ENCODE results near the gene RPAIN.

The RPAIN gene, protein sequence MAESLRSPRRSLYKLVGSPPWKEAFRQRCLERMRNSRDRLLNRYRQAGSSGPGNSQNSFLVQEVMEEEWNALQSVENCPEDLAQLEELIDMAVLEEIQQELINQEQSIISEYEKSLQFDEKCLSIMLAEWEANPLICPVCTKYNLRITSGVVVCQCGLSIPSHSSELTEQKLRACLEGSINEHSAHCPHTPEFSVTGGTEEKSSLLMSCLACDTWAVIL

DNA sequence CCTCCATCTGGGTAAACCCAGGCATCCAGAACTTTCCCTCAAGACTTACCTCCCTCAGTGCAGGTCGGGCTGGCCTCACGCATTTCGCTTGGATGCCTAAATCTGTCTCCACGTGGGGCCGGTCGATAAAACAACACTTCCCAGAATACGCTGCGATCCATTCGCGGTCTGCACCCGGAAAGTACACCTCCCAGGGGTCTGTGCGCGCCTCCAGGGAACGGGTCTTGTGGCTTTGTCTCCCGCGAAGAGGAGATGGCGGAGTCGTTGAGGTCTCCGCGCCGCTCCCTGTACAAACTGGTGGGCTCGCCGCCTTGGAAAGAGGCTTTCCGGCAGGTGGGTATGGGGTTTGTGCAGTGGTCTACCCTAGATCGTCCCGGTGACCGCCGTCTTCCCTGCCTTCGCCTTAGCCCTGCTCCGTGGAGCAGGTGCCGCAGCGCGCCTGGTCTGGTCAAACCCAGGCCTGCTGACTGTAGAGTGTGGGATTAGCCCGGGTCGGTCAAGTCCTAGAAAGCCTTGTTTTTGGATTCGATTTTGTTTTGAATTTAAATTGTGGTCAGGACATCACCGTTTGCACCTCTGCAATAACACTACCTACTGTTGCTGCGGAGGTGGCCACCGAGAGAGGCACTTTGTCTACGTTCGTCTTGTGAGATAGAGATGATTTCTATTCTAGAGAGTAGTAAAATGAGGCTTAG is at the start of gene RPAIN:
RPAIN (plus strand) TSS at position 224 of the 695 bp plus-strand sequence; CDS start at position 253, 29 bp downstream.
- DNase-seq, result peak; percentile 77

DNA sequence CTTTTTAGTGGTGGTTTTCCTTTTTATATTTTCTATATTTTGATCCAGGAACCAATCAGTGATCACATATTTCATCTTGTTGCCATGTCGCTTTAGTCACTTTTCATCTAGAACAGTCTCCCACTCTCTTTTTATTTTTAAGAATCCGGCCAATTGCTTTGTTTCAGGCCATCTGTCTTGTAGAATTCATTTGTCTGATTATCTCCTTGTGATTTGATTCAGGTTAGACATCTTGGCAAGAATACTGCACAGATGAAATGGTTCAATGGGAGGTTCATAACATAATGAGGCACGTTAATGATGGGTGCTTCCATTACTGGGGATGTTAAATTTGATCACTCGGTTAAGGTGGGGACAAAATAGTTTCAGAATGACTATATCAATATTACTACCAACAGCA is 49.6 kb upstream of the RPAIN start:
- DNase-seq, result no peak

DNA sequence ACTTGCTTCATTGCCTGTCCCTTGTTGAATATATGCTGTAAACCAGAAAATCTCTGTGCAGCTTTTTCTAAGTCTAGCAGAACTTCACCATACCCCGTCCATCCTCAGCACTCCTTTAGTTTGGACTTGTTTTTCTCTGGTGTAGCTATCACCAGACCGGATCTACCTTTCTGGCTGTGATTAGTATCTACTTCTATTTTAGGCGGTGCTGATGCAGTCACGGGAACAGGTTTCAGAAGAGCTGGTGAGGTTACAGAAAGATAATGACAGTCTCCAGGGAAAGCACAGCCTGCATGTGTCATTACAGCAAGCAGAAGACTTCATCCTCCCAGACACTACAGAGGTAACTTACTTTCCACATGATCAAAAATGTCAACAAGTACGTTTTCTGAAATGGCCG is 46.9 kb upstream of the RPAIN start:
- DNase-seq, result no peak

DNA sequence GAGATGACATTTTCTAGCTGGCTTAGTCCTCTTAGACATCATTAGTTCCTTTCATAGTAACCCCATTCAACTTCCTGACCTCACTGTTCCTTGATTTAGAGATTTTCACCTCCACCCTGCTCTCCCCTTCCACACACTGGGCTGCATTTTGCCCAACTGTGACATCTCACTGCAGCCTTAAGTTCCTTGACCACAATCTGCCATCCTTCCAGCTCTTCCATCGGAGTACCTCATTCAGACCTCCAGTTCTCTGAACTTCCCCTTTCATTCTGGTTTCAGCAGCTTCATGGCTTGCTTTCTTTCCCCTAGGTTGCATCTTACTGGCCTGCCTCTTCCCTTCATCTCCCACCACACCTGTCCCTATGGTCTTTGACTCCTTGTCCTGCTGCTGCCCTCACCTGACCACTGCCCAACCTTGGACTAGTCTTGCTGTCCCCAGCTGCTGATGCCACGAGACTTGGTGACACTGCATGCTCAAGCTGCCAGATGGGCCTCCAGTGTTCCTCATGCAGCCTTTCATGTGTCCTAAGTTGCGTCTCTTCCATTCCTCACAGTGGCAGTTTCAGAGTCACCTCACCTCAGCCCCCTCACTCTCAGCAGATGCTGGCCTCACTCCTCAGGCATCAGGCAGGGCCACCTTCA is 41.3 kb upstream of the RPAIN start:
- DNase-seq, result no peak

DNA sequence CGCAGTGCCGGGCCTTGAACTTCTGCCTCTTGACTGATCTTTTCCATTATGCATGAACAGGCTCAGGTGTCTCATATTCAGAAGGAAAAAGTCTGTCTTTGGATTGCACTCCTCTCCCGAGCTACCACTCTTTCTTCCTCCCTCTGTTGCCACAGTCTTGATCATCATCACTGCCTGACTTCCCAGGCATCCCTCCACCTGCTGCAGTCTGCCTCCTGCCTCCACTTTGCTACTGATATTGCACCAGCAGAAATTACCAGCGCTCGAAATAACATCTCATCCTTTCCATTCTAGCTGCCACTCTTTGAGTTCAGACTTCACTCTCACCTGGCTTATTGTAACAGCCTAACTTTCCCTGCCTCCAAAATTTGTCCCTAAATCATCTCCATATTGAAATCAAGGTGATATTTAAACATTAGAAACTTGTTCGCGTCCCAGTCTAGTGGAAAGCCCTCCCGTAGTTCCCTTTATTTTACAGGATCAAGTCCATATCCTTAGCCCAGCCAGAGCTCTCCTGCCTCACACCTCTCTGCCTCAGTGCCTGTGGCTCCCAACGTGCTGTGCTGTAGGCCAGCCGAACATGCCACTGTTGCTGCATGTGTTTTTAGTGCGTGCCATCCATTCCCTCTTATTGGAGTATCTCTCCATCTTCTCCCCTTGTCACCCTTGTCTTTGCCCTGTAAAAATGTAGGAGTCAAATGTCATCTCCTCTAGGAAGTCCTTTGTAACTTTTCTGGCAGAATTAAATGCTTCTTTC is 40.5 kb upstream of the RPAIN start:
- no peak for DNase-seq

DNA sequence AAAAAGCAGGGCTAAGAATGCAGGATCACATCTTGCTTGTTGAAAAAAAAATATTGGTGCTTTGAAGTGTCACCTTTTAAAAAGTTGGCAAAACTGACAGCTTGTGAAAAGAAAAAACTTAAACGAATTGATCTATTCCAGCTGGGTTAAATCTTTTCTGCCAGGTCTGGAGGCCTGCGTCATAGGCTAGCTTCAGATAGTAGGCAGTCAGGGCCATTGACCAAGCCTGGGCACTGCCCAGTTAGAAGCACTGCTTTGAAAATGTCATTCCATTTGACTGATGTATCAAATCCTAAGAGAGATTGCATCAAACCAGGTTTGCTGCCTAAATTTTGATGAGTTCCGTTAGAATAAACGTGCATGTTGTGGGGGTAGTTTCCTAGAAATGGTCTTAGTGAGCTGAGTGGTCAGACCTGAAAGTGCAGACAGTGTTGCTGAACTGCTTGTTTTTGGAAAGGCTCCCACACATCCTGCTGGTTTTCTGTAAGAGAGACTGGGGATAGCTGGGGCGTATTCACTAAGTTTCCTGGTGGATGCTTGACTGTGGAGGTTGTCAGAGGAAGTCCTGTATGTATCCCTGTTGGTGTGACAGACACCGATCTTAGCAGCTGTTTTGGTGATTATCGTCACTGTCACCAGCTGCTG is 39.4 kb upstream of the RPAIN start:
- DNase-seq, result no peak

DNA sequence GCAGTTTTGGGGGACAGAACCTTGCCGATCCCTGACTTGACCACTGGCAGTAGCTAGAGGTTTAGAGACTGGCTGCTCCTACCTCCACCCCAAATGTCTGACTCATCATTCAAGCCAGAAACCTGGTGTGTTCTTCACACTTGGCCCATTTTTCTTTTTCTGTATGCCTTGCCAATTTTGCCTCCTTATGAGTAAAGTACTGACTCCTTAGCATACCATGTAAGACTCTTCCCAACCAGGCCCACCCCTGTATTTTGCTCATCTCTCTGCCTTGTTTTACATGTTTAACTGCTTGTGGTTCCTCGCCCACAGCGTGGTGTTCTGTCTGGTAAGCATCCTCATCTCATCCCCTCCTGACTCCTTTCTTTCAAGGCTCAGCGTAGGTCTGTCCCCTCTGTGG is 38.4 kb upstream of the RPAIN start:
- no peak for DNase-seq

DNA sequence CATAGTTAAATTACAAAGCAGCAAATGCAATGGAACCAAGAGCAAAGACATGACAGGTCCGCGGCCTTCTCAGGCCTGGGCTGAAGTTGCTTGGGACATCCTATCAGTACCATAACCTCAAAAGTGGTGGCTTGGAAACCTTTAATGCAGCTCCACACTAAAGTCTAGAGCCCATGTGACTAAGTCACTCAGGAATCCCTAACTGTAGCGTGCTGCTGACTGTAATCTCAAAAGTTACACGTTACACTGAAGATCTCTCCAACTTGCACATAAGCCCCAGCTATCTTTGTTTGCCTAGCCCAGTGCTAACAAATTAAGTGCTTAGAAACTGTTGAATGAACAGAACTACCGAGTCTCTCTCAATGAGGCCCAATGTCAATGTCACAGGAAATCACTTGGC is 28.3 kb upstream of the RPAIN start:
- no peak for DNase-seq

DNA sequence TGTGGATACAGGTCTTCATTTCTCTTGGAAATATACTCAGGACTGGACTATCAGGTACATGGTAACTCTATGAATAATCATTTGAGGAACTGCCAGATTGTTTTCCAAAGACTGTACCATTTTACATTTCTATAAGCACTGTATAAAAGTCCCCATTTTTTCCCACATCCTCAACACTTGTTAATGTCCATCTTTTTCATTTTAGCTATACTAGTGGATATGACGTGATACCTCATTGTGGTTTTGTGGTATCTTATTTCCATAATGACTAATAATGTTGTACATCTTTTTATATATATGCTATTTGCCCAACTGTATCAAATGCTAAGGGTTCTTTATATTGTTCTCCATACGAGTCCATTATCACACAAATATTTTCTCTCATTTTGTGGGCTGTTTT is 23.4 kb upstream of the RPAIN start:
- DNase-seq, result no peak

DNA sequence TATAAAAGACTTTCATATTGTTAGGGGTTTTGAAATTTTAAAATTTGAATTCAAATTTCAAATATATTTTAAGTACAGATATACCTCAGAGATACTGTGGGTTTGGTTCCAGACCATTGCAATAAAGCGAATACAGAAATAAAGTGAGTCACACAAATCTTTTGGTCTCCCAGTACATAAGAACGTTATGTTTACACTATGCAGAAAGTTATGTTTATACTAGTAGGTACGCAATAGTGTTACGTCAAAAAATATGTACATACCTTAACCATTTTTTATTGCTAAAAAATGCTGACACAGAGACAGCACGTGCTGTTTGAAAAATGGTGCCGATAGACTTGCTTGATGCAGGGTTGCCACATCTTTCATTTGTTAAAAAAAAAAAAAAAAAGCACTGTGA is 20.2 kb upstream of the RPAIN start:
- no peak for DNase-seq

DNA sequence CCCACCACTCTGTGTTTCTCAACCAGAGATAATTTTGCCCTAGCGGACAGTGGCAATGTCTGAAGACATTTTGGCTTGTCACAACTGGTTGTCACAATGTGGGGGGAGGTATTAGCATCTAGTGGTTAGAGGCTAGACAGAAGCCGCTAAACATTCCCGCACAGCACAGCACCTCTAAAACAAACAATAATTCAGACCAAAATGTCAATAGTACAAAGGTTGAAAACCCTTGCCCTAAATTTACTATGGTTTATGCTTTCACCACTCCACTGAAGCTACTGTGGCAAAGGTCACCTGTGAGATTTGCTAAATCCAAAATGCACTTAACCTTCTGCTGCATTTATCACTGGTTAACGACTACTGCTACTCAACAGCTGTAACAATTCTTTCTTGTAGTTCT is 14.6 kb upstream of the RPAIN start:
- DNase-seq, result no peak

DNA sequence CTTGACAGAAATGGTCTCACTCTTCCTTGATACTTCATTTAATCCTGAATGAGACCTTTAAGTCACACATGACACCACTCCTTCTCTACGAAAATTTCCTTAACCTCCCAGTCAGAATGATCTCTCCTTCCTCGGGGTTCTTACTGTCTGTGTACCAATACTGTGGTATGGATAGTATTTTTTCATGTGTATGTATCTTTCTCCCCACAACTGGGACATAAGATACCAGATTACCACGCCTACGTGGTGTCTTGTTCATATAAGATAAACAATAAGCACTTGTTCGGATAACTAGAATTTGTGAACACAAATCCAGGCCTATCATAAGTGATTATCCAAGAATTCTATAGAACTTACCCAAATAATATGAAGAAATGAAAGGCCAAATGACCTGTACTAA is 11.8 kb upstream of the RPAIN start:
- no peak for DNase-seq

DNA sequence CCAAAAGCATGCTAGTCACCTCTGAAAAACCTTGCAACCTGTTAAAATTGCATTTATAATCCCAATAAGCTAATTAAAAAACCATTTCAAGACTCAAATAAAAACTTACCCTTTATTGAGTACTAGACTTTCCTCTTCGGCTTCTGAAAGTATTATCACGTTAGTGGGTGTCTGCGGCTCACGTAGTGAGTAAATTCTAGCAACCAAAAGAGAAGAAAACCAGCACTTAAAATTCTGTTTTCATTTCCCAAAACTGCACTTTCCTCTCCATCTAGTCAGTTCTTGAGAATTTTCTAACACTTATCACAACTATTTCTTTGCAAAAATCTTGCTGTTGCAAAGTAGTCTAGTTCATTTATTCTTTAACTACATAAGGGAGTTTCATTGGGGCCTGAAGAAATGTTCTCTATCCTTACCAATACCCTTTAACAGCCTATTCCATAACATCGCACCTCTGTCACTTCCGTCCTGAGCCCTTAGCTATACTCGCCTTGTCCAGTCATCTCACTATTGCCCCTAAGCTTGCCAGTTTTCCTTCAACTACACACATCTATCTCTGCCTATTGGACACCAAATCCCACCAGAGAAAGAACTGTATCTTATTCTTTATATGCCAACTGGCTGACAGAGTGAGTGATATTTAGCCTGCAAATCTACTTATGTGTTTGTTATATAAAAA is 9.2 kb upstream of the RPAIN start:
- no peak for DNase-seq

DNA sequence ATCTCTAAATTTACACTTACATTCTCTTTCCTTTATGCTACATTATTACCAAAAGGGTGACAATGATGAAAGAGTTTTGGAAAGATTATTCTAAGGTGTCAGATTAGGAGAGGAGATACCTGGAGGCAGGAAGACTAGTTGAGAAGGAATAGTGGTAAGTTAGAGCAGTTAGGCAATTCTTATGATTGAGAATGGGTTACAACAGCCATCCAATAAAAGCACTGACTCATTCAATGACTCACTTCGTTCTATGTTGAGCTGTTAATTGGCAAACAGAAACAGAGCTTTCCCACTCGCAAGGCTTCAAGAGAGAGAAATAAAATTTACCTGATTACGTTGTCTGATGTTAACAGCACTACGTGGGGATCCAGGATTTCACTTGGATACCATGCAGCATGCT is 6.3 kb upstream of the RPAIN start:
- DNase-seq, result no peak

DNA sequence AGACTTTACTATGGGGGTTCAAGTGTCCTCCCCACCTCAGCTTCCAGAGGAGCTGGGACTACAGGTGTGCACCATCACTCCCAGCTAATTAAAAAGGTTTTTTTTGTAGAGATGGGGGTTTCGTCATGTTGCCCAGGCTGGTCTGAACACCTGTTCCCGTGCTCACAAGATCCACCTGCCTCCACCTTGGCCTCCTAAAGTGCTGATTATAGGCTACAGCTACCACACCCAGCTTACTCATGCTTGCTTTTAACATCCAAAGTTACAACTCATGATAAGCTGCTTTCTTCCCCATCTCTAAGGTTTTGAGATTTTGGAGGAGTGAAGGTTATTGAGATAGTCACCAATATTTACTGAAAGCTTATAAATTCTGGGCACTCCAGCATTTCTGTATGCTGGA is 3.1 kb upstream of the RPAIN start:
- DNase-seq, result no peak

DNA sequence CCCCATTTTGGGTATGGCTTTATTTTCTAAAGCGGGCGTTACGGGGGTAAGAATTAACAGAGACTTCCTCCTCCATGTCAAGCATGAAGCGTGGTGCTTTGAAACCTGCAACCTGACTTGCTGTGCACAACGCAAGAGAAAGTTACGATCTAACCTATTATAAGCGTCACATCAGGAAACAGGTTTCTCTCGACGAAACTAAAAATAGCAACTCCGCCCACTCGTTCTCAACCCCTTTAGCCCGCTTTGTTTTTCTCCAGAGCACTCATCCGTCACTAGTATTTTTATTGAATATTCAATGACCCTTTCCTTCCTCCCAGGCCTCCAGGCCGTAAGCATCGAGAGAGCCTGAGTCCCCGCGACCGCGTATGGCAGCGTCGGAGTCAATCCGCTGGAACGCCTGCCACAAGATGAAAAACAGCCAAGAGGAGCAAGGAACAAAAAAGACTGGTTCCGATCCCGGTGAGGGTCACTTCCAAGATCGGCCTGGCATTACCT is 1.1 kb upstream of the RPAIN start:
- peak; percentile 44 for DNase-seq

DNA sequence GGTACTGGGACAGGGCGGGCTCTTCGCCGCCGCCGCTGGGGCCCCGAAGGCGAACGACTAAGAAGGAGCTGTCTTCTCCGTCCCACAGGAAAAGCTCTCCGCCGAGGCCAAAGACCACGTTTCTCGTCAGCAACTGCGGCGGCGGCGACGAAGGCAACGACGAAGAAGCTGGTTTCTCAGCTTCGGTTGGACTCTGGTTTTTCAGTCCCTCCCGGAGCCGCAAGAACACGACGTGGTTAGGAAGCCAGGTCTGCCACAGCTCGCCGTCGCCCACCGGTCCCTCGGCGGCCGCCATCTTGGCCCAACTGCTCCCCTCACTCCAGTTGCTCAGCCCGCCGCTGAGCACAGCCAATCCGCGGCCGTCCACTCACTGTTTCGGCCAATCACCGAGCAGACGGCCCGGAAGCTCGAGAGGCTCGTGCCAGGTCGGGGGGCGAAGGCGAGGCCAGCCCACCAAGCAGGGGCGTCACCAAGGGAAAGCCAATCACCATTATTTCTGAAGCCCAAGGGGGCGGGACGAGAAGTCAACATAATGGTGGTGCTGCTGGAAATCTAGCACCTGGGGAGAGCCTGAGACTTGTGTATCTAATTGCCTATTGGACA is 525 bp upstream of the RPAIN start, which contains the start of gene NUP88:
NUP88 (minus strand) TSS at position 307 of the 603 bp plus-strand sequence; CDS start at position 295, 12 bp downstream.
- DNase-seq, result peak; percentile 94

DNA sequence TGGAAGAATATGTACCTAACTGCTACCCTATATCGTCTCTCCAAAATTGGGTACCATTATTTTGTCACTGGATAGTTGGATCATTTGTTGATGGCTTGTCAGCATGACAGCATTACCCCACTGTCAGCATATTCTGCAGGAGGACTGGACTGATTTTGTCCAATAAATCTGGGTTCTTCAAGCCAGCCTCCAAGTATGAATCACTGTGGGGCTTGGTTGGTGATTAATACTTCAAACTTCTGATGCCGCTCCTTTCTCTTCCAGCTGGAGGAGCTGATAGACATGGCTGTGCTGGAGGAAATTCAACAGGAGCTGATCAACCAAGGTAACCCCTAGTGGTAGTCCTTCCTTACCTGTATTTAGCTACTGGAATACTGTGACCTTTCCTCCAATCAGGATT is 2.5 kb downstream of the RPAIN start:
- no peak for DNase-seq

DNA sequence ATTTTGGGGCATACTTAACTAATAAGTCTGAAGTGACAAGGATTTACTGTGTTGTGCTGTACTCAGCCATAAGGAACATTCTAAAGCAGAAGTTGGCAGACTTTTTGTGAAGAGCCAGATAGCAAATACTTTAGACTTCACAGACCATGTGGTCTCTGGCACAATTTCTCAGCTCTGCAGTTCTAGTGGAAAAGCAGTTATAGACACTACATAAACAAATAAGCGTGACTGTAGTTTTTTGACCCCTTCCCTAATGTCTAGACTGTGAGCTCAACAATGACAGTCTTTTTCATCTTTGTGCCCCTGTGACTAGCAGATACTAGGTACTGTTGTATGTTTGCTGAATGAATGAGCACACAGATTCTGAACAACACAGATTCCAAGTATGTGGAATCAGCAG is 4.9 kb downstream of the RPAIN start:
- DNase-seq, result no peak

DNA sequence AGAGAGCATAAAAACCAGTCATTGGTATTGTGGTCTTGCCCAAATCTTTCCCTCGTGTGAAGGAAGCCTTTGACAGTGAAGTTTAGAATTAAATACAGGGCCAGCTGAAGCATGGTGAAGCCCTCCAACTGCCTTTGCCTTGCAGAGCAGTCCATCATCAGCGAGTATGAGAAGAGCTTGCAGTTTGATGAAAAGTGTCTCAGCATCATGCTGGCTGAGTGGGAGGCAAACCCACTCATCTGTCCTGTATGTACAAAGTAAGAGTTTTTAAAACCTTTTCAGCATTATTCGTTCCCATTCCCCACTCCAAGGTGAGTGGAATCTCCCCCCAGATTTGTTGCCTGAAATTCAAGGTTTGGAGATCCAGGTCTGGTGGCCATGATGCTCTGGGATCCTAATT is 5.8 kb downstream of the RPAIN start:
- no peak for DNase-seq

DNA sequence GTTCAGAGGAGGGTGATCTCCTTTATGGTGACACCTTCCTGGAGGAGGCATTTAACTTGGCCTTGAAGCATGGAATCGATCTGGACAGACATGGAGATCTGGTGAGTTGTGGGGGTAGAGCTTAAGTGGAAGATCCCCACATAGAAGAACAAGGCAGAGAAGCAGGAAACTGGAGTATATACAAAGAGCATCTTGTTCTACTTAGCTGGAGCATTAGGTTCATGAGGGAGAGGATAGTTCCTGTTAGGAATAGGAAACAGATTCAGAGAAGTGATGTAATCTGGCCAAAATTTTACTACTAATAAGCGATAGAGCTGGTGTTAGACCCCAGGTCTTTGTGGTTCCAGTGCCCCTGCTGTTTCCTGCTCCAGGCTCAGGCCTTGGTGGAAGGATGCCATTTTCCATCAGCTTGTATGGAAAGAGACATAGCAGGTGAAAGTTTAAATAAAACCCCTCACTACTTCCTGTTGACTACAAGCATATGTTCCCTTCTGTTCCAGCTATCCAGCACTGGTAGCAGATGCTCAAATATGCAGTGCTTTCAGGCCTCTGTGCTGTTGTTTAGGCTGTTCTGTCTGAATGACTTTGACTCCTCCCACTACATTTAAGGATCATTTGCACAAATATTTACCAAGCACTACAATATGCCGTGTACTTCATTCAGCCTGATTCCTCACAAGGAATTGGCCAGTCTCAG is 9.4 kb downstream of the RPAIN start:
- DNase-seq, result no peak

All from activated T-cell treated with anti-CD3 and anti-CD28 coated beads for 4 hours (primary cell).